Large intestine (tissue), 3 donors: ENCODE measurements around the gene TCF15. TPM values are rescaled to one million over a fixed set of nuclear protein-coding genes. Genes with fewer than 3 reads are reported as not detected.

Experiments used
- DNase-seq, 2 donors: peaks; one replicate each; pipeline versions ENCODE4 v3.0.0 to v3.0.0-alpha.2; 2013
- H3K27ac ChIP-seq: one replicate; pipeline ENCODE4 v1.5.1; 2013; ENCODE audit warnings: low read length
- H3K27me3 ChIP-seq: 2 replicates; pipeline ENCODE4 v1.6.1; 2013; ENCODE audit warnings: low read length; ENCODE audit not compliant: control insufficient read depth, insufficient read depth
- H3K36me3 ChIP-seq: 2 replicates; pipeline ENCODE4 v1.6.1; 2013; ENCODE audit warnings: low read length; ENCODE audit not compliant: control insufficient read depth, insufficient read depth
- H3K4me1 ChIP-seq: one replicate; pipeline ENCODE4 v1.6.1; 2013; ENCODE audit warnings: low read length; ENCODE audit not compliant: control insufficient read depth, insufficient read depth
- H3K4me3 ChIP-seq: one replicate; pipeline ENCODE4 v1.5.1; 2013; ENCODE audit warnings: low read length
- H3K9me3 ChIP-seq: one replicate; pipeline ENCODE4 v1.6.1; 2013; ENCODE audit warnings: mild to moderate bottlenecking, low read depth, low read length, moderate library complexity; ENCODE audit not compliant: control insufficient read depth
- WGBS: methylation state at CpG from one replicate; pipeline ENCODE4 v1.1.5; 2013; ENCODE audit warnings: low lambda C conversion rate; ENCODE audit not compliant: insufficient coverage; 5-methylcytosine and 5-hydroxymethylcytosine counted together
- polyA plus RNA-seq: library from polyadenylated mRNA; unstranded; fragments of 120-200 nt; gene quantifications from one replicate; pipeline ENCODE4 v1.2.1, GENCODE V29; 2013

Gene TCF15
- polyA plus RNA-seq, 1 donor = 0.64 TPM

- H3K27ac ChIP-seq = no peak overlapping the region
- DNase-seq = no peak
- no peaks in the 10 kb centered on the region for H3K4me1 ChIP-seq
- H3K36me3 ChIP-seq = no peaks in the 10 kb centered on the region
- no peak overlapping the region for H3K4me3 ChIP-seq
- no peaks in the 10 kb centered on the region for H3K9me3 ChIP-seq
- peaks cover 2% of the 10 kb centered on the region for H3K27me3 ChIP-seq
- no CpG with 5 or more reads among the region's 2 CpGs for WGBS
Observed at GRCh38 chr20:597560-597959, 12.5 kb downstream of the TCF15 start.

- no CpG with 5 or more reads among the region's 24 CpGs for WGBS
- H3K4me1 ChIP-seq = no peaks in the 10 kb centered on the region
- no peak overlapping the region for H3K27ac ChIP-seq
- peaks cover 2% of the 10 kb centered on the region for H3K27me3 ChIP-seq
- H3K36me3 ChIP-seq = no peaks in the 10 kb centered on the region
- no peak overlapping the region for H3K4me3 ChIP-seq
- H3K9me3 ChIP-seq = no peaks in the 10 kb centered on the region
- no peak for DNase-seq
Observed at GRCh38 chr20:595330-596308, 14.5 kb downstream of the TCF15 start.

- Histone ChIP-seq H3K36me3 (no peaks in the 10 kb centered on the region), H3K27me3 (no peaks in the 10 kb centered on the region), H3K4me1 (no peaks in the 10 kb centered on the region), H3K4me3 (no peak overlapping the region), H3K9me3 (no peaks in the 10 kb centered on the region), H3K27ac (no peak overlapping the region)
- no CpG with 5 or more reads among the region's 7 CpGs for WGBS
- no peak for DNase-seq
Observed at GRCh38 chr20:592506-592905, 17.6 kb downstream of the TCF15 start.

GRCh38 chr20:591941-592340 lies 18.2 kb downstream of the TCF15 start:
- DNase-seq = no peak
- H3K4me1 ChIP-seq = no peaks in the 10 kb centered on the region
- WGBS = 67% methylated on average over 1 of the region's 5 CpGs

GRCh38 chr20:588932-589672 lies 21.0 kb downstream of the TCF15 start:
- Histone ChIP-seq H3K27me3 (peaks cover 2% of the 10 kb centered on the region), H3K4me1 (no peaks in the 10 kb centered on the region), H3K36me3 (no peaks in the 10 kb centered on the region), H3K9me3 (no peaks in the 10 kb centered on the region), H3K4me3 (no peak overlapping the region), H3K27ac (no peak overlapping the region)
- no peak for DNase-seq
- WGBS = no CpG with 5 or more reads among the region's 10 CpGs

More at GRCh38 chr20:591941-592340, 18.2 kb downstream of the TCF15 start:
- Histone ChIP-seq H3K36me3 (no peaks in the 10 kb centered on the region), H3K9me3 (no peaks in the 10 kb centered on the region), H3K27ac (no peak overlapping the region), H3K27me3 (no peaks in the 10 kb centered on the region), H3K4me3 (no peak overlapping the region)

- WGBS = 75% methylated on average over 2 of the region's 3 CpGs
- peaks cover 2% of the 10 kb centered on the region for H3K27me3 ChIP-seq
- H3K4me1 ChIP-seq = no peaks in the 10 kb centered on the region
- no peaks in the 10 kb centered on the region for H3K36me3 ChIP-seq
- H3K9me3 ChIP-seq = no peaks in the 10 kb centered on the region
- no peak overlapping the region for H3K27ac ChIP-seq
- DNase-seq = no peak
- no peak overlapping the region for H3K4me3 ChIP-seq
Observed at GRCh38 chr20:588476-588875, 21.6 kb downstream of the TCF15 start.

GRCh38 chr20:584971-585301 lies 25.2 kb downstream of the TCF15 start:
- no peak overlapping the region for H3K27ac ChIP-seq
- no peaks in the 10 kb centered on the region for H3K9me3 ChIP-seq
- no peak overlapping the region for H3K4me3 ChIP-seq
- DNase-seq = no peak
- no peaks in the 10 kb centered on the region for H3K36me3 ChIP-seq
- H3K27me3 ChIP-seq = peaks cover 10% of the 10 kb centered on the region
- H3K4me1 ChIP-seq = no peaks in the 10 kb centered on the region
- 49% methylated on average over 4 of the region's 7 CpGs for WGBS

- Histone ChIP-seq H3K36me3 (no peaks in the 10 kb centered on the region), H3K4me3 (no peak overlapping the region), H3K4me1 (no peaks in the 10 kb centered on the region), H3K27me3 (peaks cover 10% of the 10 kb centered on the region), H3K9me3 (no peaks in the 10 kb centered on the region), H3K27ac (no peak overlapping the region)
- DNase-seq = no peak
- no CpG with 5 or more reads among the region's 8 CpGs for WGBS
Observed at GRCh38 chr20:584161-584970, 25.7 kb downstream of the TCF15 start.

- H3K4me1 ChIP-seq = no peaks in the 10 kb centered on the region
- WGBS = no CpG with 5 or more reads among the region's 5 CpGs
- no peaks in the 10 kb centered on the region for H3K9me3 ChIP-seq
- H3K27me3 ChIP-seq = peaks cover 12% of the 10 kb centered on the region
- no peak for DNase-seq
- no peaks in the 10 kb centered on the region for H3K36me3 ChIP-seq
- H3K4me3 ChIP-seq = no peak overlapping the region
- no peak overlapping the region for H3K27ac ChIP-seq
Observed at GRCh38 chr20:582204-582603, 27.9 kb downstream of the TCF15 start.
